Activated T-cell treated with anti-CD3 and anti-CD28 coated beads, Interleukin-2, amount 50 U/mL, for 1 hour (primary cell): Measurements from ENCODE around the gene IFT172.
"Not testable (repeated sequence)": the region's sequence is repeated elsewhere in the genome, so short reads cannot be mapped to it uniquely, and the experiment has no call there.

Experiments used
- DNase-seq: peaks from one replicate; pipeline ENCODE4 v3.0.0-alpha.2; 2020

Gene IFT172

GRCh38 chr2:27494284-27494943, 4.9 kb upstream of the IFT172 start:
- DNase-seq, result no peak

- no peak for DNase-seq
These were observed 4.4 kb upstream of the IFT172 start for GRCh38 chr2:27493948-27494283.

DNA sequence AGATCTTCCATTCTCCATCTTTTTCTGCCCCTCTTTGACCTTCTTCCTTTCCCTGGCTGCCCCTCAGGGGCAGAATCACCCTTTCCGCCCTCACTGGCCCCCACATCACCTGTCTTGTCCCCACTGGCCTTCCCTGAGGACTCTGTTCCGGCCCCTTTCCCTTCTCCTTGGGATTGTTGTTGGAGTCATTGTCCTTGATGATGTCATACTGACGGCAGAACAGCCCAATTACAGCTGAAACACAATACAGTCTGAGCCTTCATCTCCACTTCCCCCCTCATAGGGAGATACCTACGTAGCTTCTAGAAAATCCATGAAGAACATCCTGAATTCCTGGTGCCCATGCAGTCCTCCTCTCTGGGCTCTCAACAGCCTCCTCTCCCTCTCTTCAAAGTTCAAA, 3.0 kb upstream of the IFT172 start:
- DNase-seq, result no peak

DNA sequence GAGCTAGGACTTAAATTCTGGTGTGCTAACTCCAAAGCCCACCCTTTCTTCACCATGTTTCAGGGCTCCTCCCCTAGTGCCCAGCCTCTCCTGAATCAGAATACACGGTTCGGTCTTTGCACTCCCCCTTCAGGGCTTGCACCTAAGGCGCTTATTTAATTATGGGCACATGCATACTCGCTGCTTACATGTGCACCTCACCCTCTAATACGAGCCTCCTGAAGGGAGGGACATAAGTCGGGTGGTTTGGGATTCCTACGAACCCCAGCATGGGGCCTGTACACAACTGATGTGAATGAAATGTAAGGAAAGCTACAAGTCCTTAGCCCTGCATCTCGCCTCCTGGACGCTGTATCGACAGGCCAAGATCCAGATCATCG, 435 bp downstream of the IFT172 start:
- no peak for DNase-seq

DNA sequence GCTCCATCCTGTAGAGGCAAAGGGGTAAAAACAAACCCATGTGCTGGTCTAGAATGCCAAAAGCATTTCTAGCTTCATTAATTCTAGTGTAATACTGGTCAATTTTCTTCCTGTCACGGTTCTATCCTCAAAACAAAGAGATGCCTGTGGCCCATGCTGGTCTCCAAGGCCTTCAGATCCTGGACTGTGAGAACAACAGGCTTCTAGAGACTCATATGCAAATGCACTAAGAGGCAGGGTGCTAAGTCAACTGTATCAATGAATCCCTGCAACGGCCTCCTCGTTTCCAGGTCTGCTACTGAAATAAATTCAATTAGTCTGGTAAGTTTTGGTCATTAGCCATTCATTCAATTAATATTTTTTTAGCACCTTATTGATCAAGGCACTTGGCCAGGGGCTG, 4.0 kb downstream of the IFT172 start:
- DNase-seq, result no peak

- no peak for DNase-seq
These were observed 17.6 kb downstream of the IFT172 start for GRCh38 chr2:27471961-27472360.

- DNase-seq, result no peak
These were observed 25.1 kb downstream of the IFT172 start for GRCh38 chr2:27464443-27464842.

DNA sequence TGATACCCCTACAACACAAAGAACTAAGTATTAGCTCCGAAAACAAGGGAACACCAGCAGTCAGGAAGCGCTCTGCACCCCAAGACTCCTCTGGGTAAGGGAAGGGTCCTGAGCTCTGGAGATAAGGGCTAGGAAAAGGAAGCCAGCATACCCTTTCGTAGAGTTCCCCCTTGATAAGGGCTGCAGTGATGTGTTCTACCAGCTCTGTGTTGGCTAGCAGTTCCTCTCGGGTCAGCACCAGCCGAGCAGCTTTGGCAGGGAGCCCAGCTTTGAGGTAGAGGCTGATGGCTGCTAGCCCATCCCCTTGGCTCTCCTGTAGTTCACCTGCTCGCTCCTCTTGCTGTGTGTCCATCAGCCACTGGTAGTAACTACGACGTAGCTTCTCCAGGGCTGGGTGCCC, 28.4 kb downstream of the IFT172 start:
- no peak for DNase-seq

- no peak for DNase-seq
These were observed 35.6 kb downstream of the IFT172 start for GRCh38 chr2:27453968-27454367.

GRCh38 chr2:27451095-27451494, 38.4 kb downstream of the IFT172 start:
- no peak for DNase-seq

DNA sequence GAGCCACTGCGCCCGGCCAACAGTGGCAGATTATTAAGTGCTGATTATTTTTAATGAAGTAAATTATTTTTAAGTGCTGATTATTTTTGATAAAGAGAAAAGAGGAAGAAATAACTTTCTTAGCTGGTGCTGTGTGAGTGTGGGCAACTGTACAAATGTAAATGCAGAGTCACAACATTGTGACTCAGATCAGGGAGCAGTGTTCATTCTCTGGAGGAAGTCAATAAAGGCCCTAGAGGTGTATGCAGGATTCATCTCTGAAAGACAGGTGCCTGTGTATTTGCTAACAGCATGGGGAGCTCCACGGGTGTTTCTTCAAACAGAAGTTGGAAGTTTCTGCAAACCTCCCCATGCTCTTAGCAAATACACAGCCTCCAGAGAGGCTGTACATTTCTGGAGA, 41.2 kb downstream of the IFT172 start:
- no peak for DNase-seq

GRCh38 chr2:27446057-27446456, 43.5 kb downstream of the IFT172 start:
- no peak for DNase-seq

DNA sequence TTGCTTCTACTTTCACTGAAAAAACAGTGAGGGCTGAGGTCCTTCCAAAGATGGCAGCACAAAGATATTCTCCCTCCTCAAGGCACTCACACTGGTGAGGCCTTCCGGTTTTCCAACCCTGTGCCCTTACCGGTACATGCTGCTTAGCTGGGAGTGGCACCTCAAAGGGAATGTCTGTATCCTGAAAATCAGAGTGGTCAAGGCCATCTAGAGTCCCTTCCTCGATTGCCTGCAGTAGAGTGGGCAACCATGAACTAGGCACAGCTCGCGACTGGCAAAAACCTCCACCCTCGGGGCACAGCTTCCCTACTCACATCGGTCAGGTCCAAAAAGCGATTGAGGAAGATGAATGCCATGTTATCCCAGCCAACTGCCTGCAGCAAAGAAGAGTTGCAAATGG, 43.9 kb downstream of the IFT172 start:
- DNase-seq, result no peak

DNA sequence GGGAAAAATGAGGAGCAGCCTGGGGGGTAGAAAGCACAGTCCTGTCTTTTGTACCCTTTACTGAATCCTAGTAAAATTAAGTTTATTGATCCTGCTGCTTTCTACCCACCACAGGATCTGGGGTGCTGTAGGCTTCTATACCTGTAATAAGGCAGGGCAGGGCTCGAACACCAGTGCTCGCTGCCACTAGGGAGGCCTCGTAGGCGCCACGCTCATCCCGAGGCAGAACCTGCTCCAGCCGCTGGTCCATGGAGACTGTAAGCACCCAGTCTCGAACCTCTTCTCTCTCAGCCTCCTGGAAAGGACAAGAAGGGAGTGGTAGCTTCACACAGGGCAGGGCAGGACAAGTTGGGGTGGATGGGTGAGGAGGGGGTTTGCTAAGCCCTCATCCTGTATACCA, 44.4 kb downstream of the IFT172 start:
- DNase-seq, result no peak

DNA sequence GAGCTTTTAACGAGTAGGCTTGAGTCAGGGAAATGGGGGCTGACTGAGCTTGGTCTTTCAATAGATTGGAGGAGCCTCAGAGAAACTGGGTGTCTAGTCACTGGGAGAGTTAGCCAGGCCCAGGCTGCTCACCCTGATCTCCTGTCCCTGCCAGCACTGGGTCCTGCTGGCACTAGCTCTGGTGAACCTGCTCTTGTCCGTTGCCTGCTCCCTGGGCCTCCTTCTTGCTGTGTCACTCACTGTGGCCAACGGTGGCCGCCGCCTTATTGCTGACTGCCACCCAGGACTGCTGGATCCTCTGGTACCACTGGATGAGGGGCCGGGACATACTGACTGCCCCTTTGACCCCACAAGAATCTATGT, 46.6 kb downstream of the IFT172 start:
- no peak for DNase-seq

GRCh38 chr2:27441958-27442919, 47.3 kb downstream of the IFT172 start, which contains the start of gene KRTCAP3:
KRTCAP3 (plus strand) TSS chr2:27442381; CDS start chr2:27442413, 32 bp downstream.
- peak; percentile 73 for DNase-seq

DNA sequence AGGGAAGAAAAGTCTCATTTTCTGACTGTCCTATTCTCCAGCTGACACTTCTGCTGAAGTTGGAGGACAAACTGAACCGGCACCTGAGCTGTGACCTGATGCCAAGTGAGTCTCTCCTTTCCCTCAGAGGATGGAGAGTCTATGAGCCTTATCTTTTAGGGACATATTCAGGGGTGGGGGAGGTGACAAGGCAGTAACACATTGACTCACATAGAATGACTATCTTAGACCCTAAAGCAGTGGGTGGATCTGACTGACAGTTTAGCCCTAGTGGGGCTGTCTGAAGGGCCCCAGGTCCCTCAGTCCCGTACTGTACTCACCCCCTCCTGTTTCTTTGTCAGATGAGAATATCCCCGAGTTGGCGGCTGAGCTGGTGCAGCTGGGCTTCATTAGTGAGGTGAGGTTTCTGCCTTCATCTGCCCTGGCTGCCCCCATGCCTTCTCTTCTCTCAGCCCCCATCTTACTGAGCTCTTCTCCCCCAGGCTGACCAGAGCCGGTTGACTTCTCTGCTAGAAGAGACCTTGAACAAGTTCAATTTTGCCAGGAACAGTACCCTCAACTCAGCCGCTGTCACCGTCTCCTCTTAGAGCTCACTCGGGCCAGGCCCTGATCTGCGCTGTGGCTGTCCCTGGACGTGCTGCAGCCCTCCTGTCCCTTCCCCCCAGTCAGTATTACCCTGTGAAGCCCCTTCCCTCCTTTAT, 48.2 kb downstream of the IFT172 start:
- DNase-seq, result no peak

GRCh38 chr2:27435628-27436027, 53.9 kb downstream of the IFT172 start:
- DNase-seq, result no peak

GRCh38 chr2:27431395-27431794, 58.1 kb downstream of the IFT172 start:
- DNase-seq, result no peak

DNA sequence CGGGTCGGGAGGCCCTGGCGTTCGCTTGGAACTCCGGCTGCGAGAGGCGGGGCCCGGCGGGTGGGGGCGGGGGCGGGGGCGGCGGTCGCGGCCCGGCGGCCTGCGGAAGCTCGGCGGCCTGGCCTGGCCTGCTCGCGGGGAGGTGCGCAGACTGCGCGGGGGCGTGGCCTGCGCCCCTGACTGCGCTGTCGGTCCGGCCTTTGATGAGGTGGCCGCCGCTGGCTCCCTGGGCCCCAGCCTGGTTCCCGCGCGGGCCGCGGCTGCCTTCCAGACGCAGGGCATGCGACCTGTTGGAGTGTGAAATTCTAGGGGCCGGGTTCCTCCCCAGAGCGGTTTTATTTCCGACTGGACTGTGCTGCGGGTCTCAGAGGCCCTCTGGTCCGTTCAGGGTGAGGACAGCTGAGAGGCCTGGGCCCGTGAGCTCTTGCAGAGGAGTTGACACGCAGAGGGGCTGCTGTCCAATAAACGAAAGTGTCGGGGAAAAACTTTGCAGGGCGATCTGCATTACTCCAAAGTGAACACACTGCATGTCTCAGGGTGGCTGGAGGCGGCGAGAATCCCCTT, 60.5 kb downstream of the IFT172 start:
- peak; percentile 76 for DNase-seq

- DNase-seq, result peak; percentile 94
These were observed 61.1 kb downstream of the IFT172 start, which contains the start of gene NRBP1 for GRCh38 chr2:27428213-27428977. NRBP1 (plus strand) TSS chr2:27428631; CDS start chr2:27433274, 4,643 bp downstream.

- DNase-seq, result no peak
These were observed 61.7 kb downstream of the IFT172 start for GRCh38 chr2:27427863-27428212.

DNA sequence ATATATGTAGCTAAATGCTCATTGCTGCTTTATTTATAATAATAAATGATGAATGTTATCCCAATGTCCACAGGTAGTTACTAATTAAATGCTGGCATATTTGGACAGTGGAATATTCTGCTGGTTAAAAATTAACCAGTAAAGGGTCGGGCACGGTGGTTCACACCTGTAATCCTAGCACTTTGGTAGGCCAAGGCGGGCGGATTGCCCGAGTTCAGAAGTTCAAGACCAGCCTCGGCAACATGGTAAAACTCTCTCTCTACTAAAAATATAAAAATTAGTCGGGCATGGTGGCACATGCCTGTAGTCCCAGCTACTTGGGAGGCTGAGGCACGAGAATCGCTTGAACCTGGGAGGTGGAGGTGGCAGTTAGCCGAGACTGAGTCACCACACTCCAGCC, 64.5 kb downstream of the IFT172 start:
- not testable (repeated sequence) for DNase-seq
